NCI-H510A treated with DMSO at 0.1 percent for 48 hours (cell line): Measurements from ENCODE around the gene TTLL10.
A peak's percentile ranks its signal among the peaks of the same experiment; 100 is the strongest.

Source experiments
- DNase-seq: peaks from one replicate; lab custom pipeline; 2025; lab: John Stamatoyannopoulos, UW

The TTLL10 gene

GRCh38 chr1:1171546-1172340 lies 1.9 kb upstream of the TTLL10 start:
- no peak for DNase-seq

GRCh38 chr1:1173061-1173792 lies 453 bp upstream of the TTLL10 start:
- no peak for DNase-seq

GRCh38 chr1:1175221-1176062 lies 1.8 kb downstream of the TTLL10 start:
- peak; percentile 53 for DNase-seq

- DNase-seq = peak; percentile 81
Measured at GRCh38 chr1:1176063-1176761, 2.5 kb downstream of the TTLL10 start.

GRCh38 chr1:1176931-1177330 lies 3.3 kb downstream of the TTLL10 start:
- no peak for DNase-seq

GRCh38 chr1:1177452-1178206 lies 3.9 kb downstream of the TTLL10 start:
- DNase-seq = no peak

- no peak for DNase-seq
Measured at GRCh38 chr1:1178794-1179331, 5.2 kb downstream of the TTLL10 start.

GRCh38 chr1:1179346-1179982 lies 5.8 kb downstream of the TTLL10 start:
- no peak for DNase-seq

GRCh38 chr1:1179983-1180861 lies 6.5 kb downstream of the TTLL10 start:
- no peak for DNase-seq

- DNase-seq = no peak
Measured at GRCh38 chr1:1181129-1181937, 7.7 kb downstream of the TTLL10 start.

- no peak for DNase-seq
Measured at GRCh38 chr1:1181938-1182410, 8.3 kb downstream of the TTLL10 start.

- no peak for DNase-seq
Measured at GRCh38 chr1:1182491-1183220, 9.0 kb downstream of the TTLL10 start.

- DNase-seq = no peak
Measured at GRCh38 chr1:1183221-1183747, 9.6 kb downstream of the TTLL10 start.

- no peak for DNase-seq
Measured at GRCh38 chr1:1183833-1184775, 10.4 kb downstream of the TTLL10 start.

- no peak for DNase-seq
Measured at GRCh38 chr1:1185101-1185765, 11.6 kb downstream of the TTLL10 start.

- no peak for DNase-seq
Measured at GRCh38 chr1:1187938-1188337, 14.3 kb downstream of the TTLL10 start.
